ELF-1 (cell line): ENCODE data around the gene GALNS.
A peak's percentile ranks its signal among the peaks of the same experiment; 100 is the strongest.

Experiments
- DNase-seq: peaks from one replicate; pipeline ENCODE4 v3.0.0-alpha.2; 2016; ENCODE audit warnings: low read depth, low spot score

Gene GALNS

GRCh38 chr16:88770461-88771293 lies 86.1 kb downstream of the GALNS start:
- DNase-seq = peak; percentile 98

- DNase-seq = peak; percentile 88
Observed at GRCh38 chr16:88769617-88770460, 86.9 kb downstream of the GALNS start.

GRCh38 chr16:88768071-88768783 lies 88.5 kb downstream of the GALNS start:
- DNase-seq = no peak

- DNase-seq = no peak
Observed at GRCh38 chr16:88767546-88768070, 89.1 kb downstream of the GALNS start.

GRCh38 chr16:88766975-88767374 lies 89.8 kb downstream of the GALNS start:
- no peak for DNase-seq

- DNase-seq = peak; percentile 93
Observed at GRCh38 chr16:88764913-88765349, 91.8 kb downstream of the GALNS start.

GRCh38 chr16:88764080-88764479 lies 92.7 kb downstream of the GALNS start:
- DNase-seq = no peak
